Thoracic aorta (tissue), 2 donors: ENCODE data around the gene LMF2. TPM values are rescaled to one million over a fixed set of nuclear protein-coding genes. Genes with fewer than 3 reads are reported as not detected.

Experiments
- ATAC-seq: fragments of 150-250 bp; one replicate; pipeline ENCODE4 v1.8.0; 2017; ENCODE audit warnings: low read depth; ENCODE audit not compliant: insufficient number of reproducible peaks, low FRiP score
- DNase-seq: peaks from one replicate; pipeline ENCODE4 v3.0.0-alpha.2; 2020; ENCODE audit warnings: low spot score
- H3K27ac ChIP-seq, 2 donors: fragments of 200-600 bp; sonication (generic); 1 replicate in 1 of 2; 2 replicates in 1 of 2; pipeline ENCODE4 v1.5.1; 2016; ENCODE audit warnings: mild to moderate bottlenecking in 2 of 2, moderate library complexity in 2 of 2
- H3K27me3 ChIP-seq: fragments of 200-600 bp; sonication (generic); replicated peaks from 2 replicates; pipeline ENCODE4 v1.6.0; 2016; ENCODE audit warnings: mild to moderate bottlenecking; ENCODE audit not compliant: insufficient read depth
- H3K36me3 ChIP-seq: fragments of 200-600 bp; sonication (generic); one replicate; pipeline ENCODE4 v1.5.1; 2016
- H3K4me1 ChIP-seq, 2 donors: fragments of 200-600 bp; sonication (generic); 1 replicate in 1 of 2; 2 replicates in 1 of 2; pipeline versions ENCODE4 v1.5.1 to v1.6.0; 2016; ENCODE audit warnings: low read depth in 2 of 2, mild to moderate bottlenecking in 1 of 2; ENCODE audit not compliant: control insufficient read depth in 1 of 2
- H3K4me3 ChIP-seq: fragments of 200-600 bp; sonication (generic); 2 replicates; pipeline ENCODE4 v1.5.1; 2016; ENCODE audit warnings: mild to moderate bottlenecking
- H3K9me3 ChIP-seq: fragments of 200-600 bp; sonication (generic); 2 replicates; pipeline ENCODE4 v1.5.1; 2016
- total RNA-seq, 2 donors: library from RNA; depleted of rRNA; stranded (reverse); fragments of >200 nt; gene quantifications; one replicate each; pipeline versions ENCODE4 v1.1.0 to v1.2.3, GENCODE V29; 2016
- TF ChIP-seq, protein P1 (sequence below): fragments of 200-600 bp; sonication (generic); IDR thresholded peaks from one replicate; pipeline ENCODE4 v1.5.1; 2019; ENCODE audit warnings: antibody characterized with exemption

Gene LMF2
- total RNA-seq, 2 donors from 2014 or later = 61.9 to 87.6 TPM

DNA sequence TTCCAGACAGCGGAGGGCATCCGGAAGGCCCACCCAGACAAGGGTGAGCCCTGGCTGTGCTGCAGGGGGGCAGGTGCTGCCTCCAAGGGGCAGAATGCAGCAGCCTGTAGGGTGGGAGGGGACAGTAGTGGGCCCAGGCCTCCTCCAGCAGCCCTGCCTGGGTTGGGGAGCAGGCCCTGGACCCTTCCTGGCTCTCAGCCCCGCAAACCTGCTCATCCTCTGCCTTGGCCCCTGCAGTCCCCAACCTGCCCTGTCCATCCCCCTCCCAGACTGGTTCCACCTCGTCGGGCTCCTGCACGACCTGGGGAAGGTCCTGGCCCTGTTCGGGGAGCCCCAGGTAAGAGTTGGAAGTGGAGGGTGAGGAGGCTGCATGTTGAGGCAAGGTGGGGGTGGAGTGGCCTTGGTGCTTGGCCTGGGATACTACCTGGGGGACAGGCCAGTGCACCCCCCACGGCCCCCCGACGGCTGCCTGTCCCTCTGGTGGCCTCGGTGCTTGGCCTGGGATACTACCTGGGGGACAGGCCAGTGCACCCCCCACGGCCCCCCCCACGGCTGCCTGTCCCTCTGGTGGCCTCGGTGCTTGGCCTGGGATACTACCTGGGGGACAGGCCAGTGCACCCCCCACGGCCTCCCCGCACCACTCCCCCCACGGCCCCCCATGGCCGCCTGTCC is 19.4 kb downstream of the LMF2 start:
- no peaks in the 10 kb centered on the region for H3K36me3 ChIP-seq
- TF ChIP-seq, protein P1, sequence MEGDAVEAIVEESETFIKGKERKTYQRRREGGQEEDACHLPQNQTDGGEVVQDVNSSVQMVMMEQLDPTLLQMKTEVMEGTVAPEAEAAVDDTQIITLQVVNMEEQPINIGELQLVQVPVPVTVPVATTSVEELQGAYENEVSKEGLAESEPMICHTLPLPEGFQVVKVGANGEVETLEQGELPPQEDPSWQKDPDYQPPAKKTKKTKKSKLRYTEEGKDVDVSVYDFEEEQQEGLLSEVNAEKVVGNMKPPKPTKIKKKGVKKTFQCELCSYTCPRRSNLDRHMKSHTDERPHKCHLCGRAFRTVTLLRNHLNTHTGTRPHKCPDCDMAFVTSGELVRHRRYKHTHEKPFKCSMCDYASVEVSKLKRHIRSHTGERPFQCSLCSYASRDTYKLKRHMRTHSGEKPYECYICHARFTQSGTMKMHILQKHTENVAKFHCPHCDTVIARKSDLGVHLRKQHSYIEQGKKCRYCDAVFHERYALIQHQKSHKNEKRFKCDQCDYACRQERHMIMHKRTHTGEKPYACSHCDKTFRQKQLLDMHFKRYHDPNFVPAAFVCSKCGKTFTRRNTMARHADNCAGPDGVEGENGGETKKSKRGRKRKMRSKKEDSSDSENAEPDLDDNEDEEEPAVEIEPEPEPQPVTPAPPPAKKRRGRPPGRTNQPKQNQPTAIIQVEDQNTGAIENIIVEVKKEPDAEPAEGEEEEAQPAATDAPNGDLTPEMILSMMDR = no peak
- H3K4me1 ChIP-seq = no peaks in the 10 kb centered on the region
- DNase-seq = no peak
- H3K27me3 ChIP-seq = no peaks in the 10 kb centered on the region
- ATAC-seq = no peak
- H3K9me3 ChIP-seq = no peaks in the 10 kb centered on the region
- no peak overlapping the region for H3K27ac ChIP-seq
- H3K4me3 ChIP-seq = no peak overlapping the region

DNA sequence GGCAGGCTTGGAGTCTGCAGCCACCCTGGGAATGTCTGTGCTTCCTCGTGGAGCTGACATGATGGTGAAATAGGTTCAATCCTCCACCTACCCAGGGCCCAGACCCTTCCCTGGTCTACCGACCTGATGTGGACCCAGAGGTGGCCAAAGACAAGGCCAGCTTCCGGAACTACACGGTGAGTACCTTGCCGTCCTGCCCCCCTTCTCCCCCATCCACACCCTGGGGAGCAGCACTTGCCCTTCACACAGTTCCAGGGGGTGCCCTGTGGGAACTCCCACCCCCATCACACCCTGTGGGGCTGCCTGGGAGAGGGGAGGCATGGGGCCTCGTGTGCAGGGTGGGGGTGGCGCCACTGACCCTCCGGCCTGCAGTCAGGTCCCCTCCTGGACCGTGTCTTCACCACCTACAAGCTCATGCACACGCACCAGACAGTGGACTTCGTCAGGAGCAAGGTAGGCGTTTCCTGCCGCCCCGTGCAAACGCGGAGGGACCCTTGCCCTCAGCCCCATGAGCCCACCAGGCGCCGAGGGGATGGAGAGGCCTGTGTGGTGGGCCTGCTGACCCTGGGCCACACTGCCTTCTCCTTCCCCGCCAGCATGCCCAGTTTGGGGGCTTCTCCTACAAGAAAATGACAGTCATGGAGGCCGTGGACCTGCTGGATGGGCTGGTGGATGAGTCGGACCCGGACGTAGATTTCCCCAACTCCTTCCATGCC is 20.1 kb downstream of the LMF2 start:
- ATAC-seq (no peak), DNase-seq (no peak)
- TF ChIP-seq, protein P1 = no peak
- Histone ChIP-seq H3K27ac (no peak overlapping the region), H3K36me3 (no peaks in the 10 kb centered on the region), H3K4me3 (no peak overlapping the region), H3K27me3 (no peaks in the 10 kb centered on the region), H3K9me3 (no peaks in the 10 kb centered on the region), H3K4me1 (no peaks in the 10 kb centered on the region)

DNA sequence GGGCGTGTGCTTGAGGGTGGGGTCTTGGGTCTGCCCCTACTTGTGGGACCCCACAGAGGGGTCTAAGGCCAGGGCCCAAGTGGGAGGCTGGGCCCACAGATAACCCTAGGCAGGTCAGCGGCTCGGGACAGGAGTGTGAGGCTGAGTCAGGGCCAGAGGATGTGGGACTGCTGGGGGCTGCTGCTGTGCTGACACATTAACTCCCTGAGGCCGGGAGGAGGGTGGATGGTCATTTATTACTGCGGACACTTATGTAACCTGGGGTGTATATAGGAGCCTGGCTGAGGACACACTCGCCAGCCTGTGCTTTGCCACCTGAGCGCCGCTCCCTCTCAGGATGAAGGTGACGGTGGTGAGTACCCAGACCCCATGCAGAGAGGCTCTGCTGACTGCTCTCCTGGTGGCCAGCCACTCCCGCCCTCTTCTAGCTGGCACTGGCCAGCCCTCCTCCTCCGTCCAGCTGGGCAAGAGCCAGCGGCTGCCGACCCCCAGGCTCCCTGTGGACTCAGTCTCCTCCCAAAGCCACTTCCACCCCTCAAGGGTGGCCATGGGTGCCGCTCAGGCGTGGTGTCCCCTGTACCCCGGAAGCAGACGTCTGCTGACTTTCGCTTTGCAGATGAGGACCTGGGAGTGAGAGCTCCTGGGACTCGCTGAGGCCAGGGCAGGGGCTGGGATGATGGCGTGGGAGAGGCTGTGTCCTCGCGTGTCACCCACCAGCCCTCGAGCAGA is 20.8 kb downstream of the LMF2 start, which contains the start of gene MIOX:
Gene MIOX, plus strand, starts transcription at position 299 of the 729 bp plus-strand sequence. Its CDS starts 39 bp downstream, at position 338.
- Histone ChIP-seq H3K9me3 (no peaks in the 10 kb centered on the region), H3K27ac (no peak within 1 kb of the TSS), H3K4me1 (no peaks in the 10 kb centered on the region), H3K27me3 (no peaks in the 10 kb centered on the region), H3K4me3 (no peak within 1 kb of the TSS), H3K36me3 (no peaks in the 10 kb centered on the region)
- no peak for DNase-seq
- TF ChIP-seq, protein P1 = no peak
- no peak for ATAC-seq

- TF ChIP-seq, protein P1 = no peak
Observed at GRCh38 chr22:50485221-50486131, 22.0 kb downstream of the LMF2 start.

More at GRCh38 chr22:50485221-50486131, 22.0 kb downstream of the LMF2 start:
- Histone ChIP-seq H3K4me1 (no peaks in the 10 kb centered on the region), H3K9me3 (no peaks in the 10 kb centered on the region), H3K27me3 (no peaks in the 10 kb centered on the region), H3K27ac (no peak overlapping the region), H3K4me3 (no peak overlapping the region), H3K36me3 (no peaks in the 10 kb centered on the region)
- DNase-seq (no peak), ATAC-seq (no peak)
